H9 (cell line): ENCODE data around the gene NTF3. TPM values are rescaled to one million over a fixed set of nuclear protein-coding genes. Genes with fewer than 3 reads are reported as not detected.

ENCODE experiments used
- DNase-seq: peaks from one replicate; pipeline ENCODE4 v3.0.0-alpha.2; 2017
- H2AFZ ChIP-seq: one replicate; pipeline ENCODE4 v1.6.1; 2013; ENCODE audit warnings: mild to moderate bottlenecking, low read length, control low read depth, moderate library complexity
- H2AK5ac ChIP-seq: 2 replicates; pipeline ENCODE4 v1.6.1; 2013; ENCODE audit warnings: low read length, control low read depth, mixed read lengths; ENCODE audit not compliant: insufficient read length
- H2BK120ac ChIP-seq: one replicate; pipeline ENCODE4 v1.6.1; 2013; ENCODE audit warnings: low read depth, mild to moderate bottlenecking, low read length, control low read depth, inconsistent platforms; ENCODE audit not compliant: poor library complexity, severe bottlenecking
- H2BK12ac ChIP-seq: 2 replicates; pipeline ENCODE4 v1.6.1; 2013; ENCODE audit warnings: low read length, control low read depth, mixed read lengths, low read depth; ENCODE audit not compliant: insufficient read length
- H2BK15ac ChIP-seq: 2 replicates; pipeline ENCODE4 v1.6.1; 2013; ENCODE audit warnings: low read depth, low read length, control low read depth
- H2BK20ac ChIP-seq: one replicate; pipeline ENCODE4 v1.6.1; 2013; ENCODE audit warnings: low read depth, mild to moderate bottlenecking, low read length, control low read depth, inconsistent platforms; ENCODE audit not compliant: poor library complexity, severe bottlenecking
- H2BK5ac ChIP-seq: 2 replicates; pipeline ENCODE4 v1.6.1; 2013; ENCODE audit warnings: low read length, control low read depth, mixed read lengths; ENCODE audit not compliant: insufficient read length
- H3K14ac ChIP-seq: 2 replicates; pipeline ENCODE4 v1.6.1; 2013; ENCODE audit warnings: low read length, control low read depth; ENCODE audit not compliant: insufficient read depth
- H3K18ac ChIP-seq: 2 replicates; pipeline ENCODE4 v1.6.1; 2013; ENCODE audit warnings: low read depth, mild to moderate bottlenecking, mixed read lengths, low read length, control low read depth; ENCODE audit not compliant: insufficient read length
- H3K23ac ChIP-seq: 2 replicates; pipeline ENCODE4 v1.6.1; 2013; ENCODE audit warnings: low read length, control low read depth, mixed read lengths, low read depth; ENCODE audit not compliant: insufficient read length
- H3K23me2 ChIP-seq: 2 replicates; pipeline ENCODE4 v1.6.1; 2013; ENCODE audit warnings: low read depth, mild to moderate bottlenecking, mixed read lengths, low read length, control low read depth; ENCODE audit not compliant: insufficient read length, poor library complexity, severe bottlenecking
- H3K27ac ChIP-seq: 2 replicates; pipeline ENCODE4 v1.5.1; 2013; ENCODE audit warnings: low read length, control low read depth, mixed read lengths, low read depth; ENCODE audit not compliant: insufficient read length
- H3K27me3 ChIP-seq: 2 replicates; pipeline ENCODE4 v1.6.1; 2013; ENCODE audit warnings: low read length, control low read depth, inconsistent platforms; ENCODE audit not compliant: insufficient read depth
- H3K4ac ChIP-seq: 2 replicates; pipeline ENCODE4 v1.6.1; 2013; ENCODE audit warnings: low read depth, mild to moderate bottlenecking, control low read depth, inconsistent platforms, low read length, moderate library complexity
- H3K4me1 ChIP-seq: 2 replicates; pipeline ENCODE4 v1.6.1; 2013; ENCODE audit warnings: low read length, control low read depth, inconsistent platforms; ENCODE audit not compliant: insufficient read depth
- H3K4me2 ChIP-seq: 2 replicates; pipeline ENCODE4 v1.6.1; 2013; ENCODE audit warnings: low read length, control low read depth, mixed read lengths; ENCODE audit not compliant: insufficient read length, insufficient read depth
- H3K56ac ChIP-seq: 2 replicates; pipeline ENCODE4 v1.6.1; 2013; ENCODE audit warnings: low read depth, mild to moderate bottlenecking, mixed read lengths, low read length, control low read depth; ENCODE audit not compliant: insufficient read length
- H3K79me1 ChIP-seq: 2 replicates; pipeline ENCODE4 v1.6.1; 2013; ENCODE audit warnings: low read depth, mild to moderate bottlenecking, moderate library complexity, low read length, control low read depth, inconsistent platforms; ENCODE audit not compliant: insufficient read depth, poor library complexity, severe bottlenecking
- H3K79me2 ChIP-seq: 2 replicates; pipeline ENCODE4 v1.6.1; 2013; ENCODE audit warnings: low read length, control low read depth, inconsistent platforms; ENCODE audit not compliant: insufficient read depth
- H3K9ac ChIP-seq: 2 replicates; pipeline ENCODE4 v1.6.1; 2013; ENCODE audit warnings: low read length, control low read depth, mixed read lengths; ENCODE audit not compliant: insufficient read length; ENCODE audit errors: extremely low read depth
- H3K9me3 ChIP-seq: one replicate; pipeline ENCODE4 v1.6.1; 2013; ENCODE audit warnings: low read depth, low read length, inconsistent platforms; ENCODE audit not compliant: control insufficient read depth
- H3T11ph ChIP-seq: one replicate; pipeline ENCODE4 v1.6.1; 2013; ENCODE audit warnings: mild to moderate bottlenecking, low read length, control low read depth, inconsistent platforms
- H4K20me1 ChIP-seq: one replicate; pipeline ENCODE4 v1.6.1; 2013; ENCODE audit not compliant: control insufficient read depth, insufficient read length, insufficient read depth
- H4K5ac ChIP-seq: 2 replicates; pipeline ENCODE4 v1.6.1; 2013; ENCODE audit warnings: low read depth, mild to moderate bottlenecking, mixed read lengths, low read length, control low read depth; ENCODE audit not compliant: insufficient read length
- H4K8ac ChIP-seq: replicated peaks from 2 replicates; pipeline ENCODE4 v1.6.1; 2013; ENCODE audit warnings: low read length, control low read depth, mixed read lengths, low read depth; ENCODE audit not compliant: insufficient read length
- H4K91ac ChIP-seq: 2 replicates; pipeline ENCODE4 v1.6.1; 2013; ENCODE audit warnings: low read depth, mild to moderate bottlenecking, moderate library complexity, mixed read lengths, low read length, control low read depth; ENCODE audit not compliant: insufficient read length
- H3K27ac Mint-ChIP-seq, 3 experiments: 2 replicates in 2 of 3; 3 replicates in 1 of 3; pipeline ENCODE4 v1.8.0; 2020 to 2021; ENCODE audit warnings: mixed read lengths in 3 of 3, mild to moderate bottlenecking in 1 of 3, moderate library complexity in 1 of 3
- H3K27me3 Mint-ChIP-seq: 2 replicates; pipeline ENCODE4 v1.8.0; 2021; ENCODE audit warnings: low read depth, mild to moderate bottlenecking, moderate library complexity, mixed read lengths
- H3K36me3 Mint-ChIP-seq, 3 experiments: 2 replicates in 2 of 3; 3 replicates in 1 of 3; pipeline ENCODE4 v1.8.0; 2020 to 2021; ENCODE audit warnings: low read depth in 3 of 3, mixed read lengths in 3 of 3; ENCODE audit not compliant: insufficient read depth in 1 of 3
- H3K4me1 Mint-ChIP-seq, 2 experiments: 2 replicates each; pipeline ENCODE4 v1.8.0; 2020; ENCODE audit warnings: mixed read lengths in 2 of 2
- H3K4me3 Mint-ChIP-seq, 2 experiments: 2 replicates in 1 of 2; 3 replicates in 1 of 2; pipeline ENCODE4 v1.8.0; 2020 to 2021; ENCODE audit warnings: mild to moderate bottlenecking in 2 of 2, mixed read lengths in 2 of 2, moderate library complexity in 1 of 2
- H3K9me3 Mint-ChIP-seq, 2 experiments: 2 replicates in 1 of 2; 3 replicates in 1 of 2; pipeline ENCODE4 v1.8.0; 2020; ENCODE audit warnings: mild to moderate bottlenecking in 2 of 2, mixed read lengths in 2 of 2, moderate library complexity in 1 of 2
- CTCF ChIP-seq: fragments of 200-600 bp; sonication (generic); conservative IDR thresholded peaks from 3 replicates; pipeline ENCODE4 v1.8.0; 2021; ENCODE audit warnings: antibody characterized with exemption, mild to moderate bottlenecking
- WGBS: extraction: QIAGEN DNeasy Blood & Tissue Kit; methylation state at CpG from one replicate; pipeline ENCODE4 v1.1.7; 2013; ENCODE audit warnings: missing lambda C conversion rate, low lambda C conversion rate, mixed read lengths; ENCODE audit not compliant: insufficient read length; ENCODE audit errors: extremely low coverage; 5-methylcytosine and 5-hydroxymethylcytosine counted together
- total RNA-seq: library from RNA; stranded (reverse); gene quantifications from 2 replicates; pipeline ENCODE4 v1.2.1, GENCODE V29; 2021

The NTF3 gene
- total RNA-seq, 1 experiment from 2014 or later, result 0.48 TPM

GRCh38 chr12:5464096-5464495 is 32.2 kb downstream of the NTF3 start:
- H3K56ac ChIP-seq, result no peak overlapping the region
- H3K79me1 ChIP-seq, result no peaks in the 10 kb centered on the region
- no peak overlapping the region for H3K18ac ChIP-seq
- no peaks in the 10 kb centered on the region for H3K9me3 ChIP-seq
- no peak overlapping the region for H2BK12ac ChIP-seq
- no peaks in the 10 kb centered on the region for H3K36me3 Mint-ChIP-seq
- no peak overlapping the region for H3K4ac ChIP-seq
- H3K9ac ChIP-seq, result no peak overlapping the region
- no peaks in the 10 kb centered on the region for H3K27me3 ChIP-seq
- no peak overlapping the region for H2BK120ac ChIP-seq
- peaks cover 0 to 7% of the 10 kb centered on the region in 2 experiments; a peak in 1 of 5 replicates for H3K9me3 Mint-ChIP-seq
- no peaks in the 10 kb centered on the region for H3K23me2 ChIP-seq
- WGBS, result no CpG with 5 or more reads among the region's 2 CpGs
- H3K27ac ChIP-seq, result no peak overlapping the region
- H3K4me1 ChIP-seq, result peaks cover 4% of the 10 kb centered on the region; the same call in 1 of the 2 replicates
- TF ChIP-seq CTCF, result no peak
- H3K14ac ChIP-seq, result no peak overlapping the region
- no peaks in the 10 kb centered on the region for H3K79me2 ChIP-seq
- H4K8ac ChIP-seq, result no peak overlapping the region
- H3K23ac ChIP-seq, result no peak overlapping the region
- H4K5ac ChIP-seq, result no peak overlapping the region
- H4K20me1 ChIP-seq, result no peaks in the 10 kb centered on the region
- no peak overlapping the region for H2BK5ac ChIP-seq
- H3K4me3 Mint-ChIP-seq, result no peak overlapping the region
- no peak overlapping the region for H3K27ac Mint-ChIP-seq
- no peak overlapping the region for H2AFZ ChIP-seq
- peaks cover 8 to 10% of the 10 kb centered on the region in 2 experiments for H3K4me1 Mint-ChIP-seq
- no peak overlapping the region for H3T11ph ChIP-seq
- peaks cover 11% of the 10 kb centered on the region for H3K27me3 Mint-ChIP-seq
- DNase-seq, result no peak
- H2BK15ac ChIP-seq, result no peak overlapping the region
- H2AK5ac ChIP-seq, result no peak overlapping the region
- no peak overlapping the region for H3K4me2 ChIP-seq
- H2BK20ac ChIP-seq, result no peak overlapping the region
- H4K91ac ChIP-seq, result no peak overlapping the region
